GM19023 (cell line): ENCODE measurements around the gene OR2V1.
"Not testable (repeated sequence)": the region's sequence is repeated elsewhere in the genome, so short reads cannot be mapped to it uniquely, and the experiment has no call there.

ENCODE experiments used
- ATAC-seq: cut with Tn5 transposase; IDR thresholded peaks from one replicate; pipeline ENCODE4 v1.9.1; 2021; ENCODE audit warnings: mild to moderate bottlenecking, moderate library complexity; ENCODE audit not compliant: unreplicated experiment

OR2V1 gene

GRCh38 chr5:181130832-181131496, at the start of gene OR2V1:
Gene OR2V1, minus strand, starts transcription at chr5:181131169. Its CDS starts 5,865 bp downstream, at chr5:181125304.
- ATAC-seq: no peak

GRCh38 chr5:181177559-181177958, 46.6 kb upstream of the OR2V1 start:
- ATAC-seq: not testable (repeated sequence)

GRCh38 chr5:181176254-181176952, 45.4 kb upstream of the OR2V1 start:
- ATAC-seq: no peak

GRCh38 chr5:181173420-181174342, 42.7 kb upstream of the OR2V1 start:
- no peak for ATAC-seq

- ATAC-seq: no peak
Observed at GRCh38 chr5:181173027-181173419, 42.1 kb upstream of the OR2V1 start.

- no peak for ATAC-seq
Observed at GRCh38 chr5:181171782-181172181, 40.8 kb upstream of the OR2V1 start.

GRCh38 chr5:181170996-181171395, 40.0 kb upstream of the OR2V1 start:
- no peak for ATAC-seq

GRCh38 chr5:181170237-181170825, 39.4 kb upstream of the OR2V1 start:
- no peak for ATAC-seq

- ATAC-seq: not testable (repeated sequence)
Observed at GRCh38 chr5:181169459-181170236, 38.7 kb upstream of the OR2V1 start.

- ATAC-seq: no peak
Observed at GRCh38 chr5:181168595-181169118, 37.7 kb upstream of the OR2V1 start.

GRCh38 chr5:181167814-181168488, 37.0 kb upstream of the OR2V1 start:
- ATAC-seq: no peak

- no peak for ATAC-seq
Observed at GRCh38 chr5:181166812-181167733, 36.1 kb upstream of the OR2V1 start.

- ATAC-seq: no peak
Observed at GRCh38 chr5:181164076-181164952, 33.3 kb upstream of the OR2V1 start.

GRCh38 chr5:181163487-181164075, 32.6 kb upstream of the OR2V1 start:
- no peak for ATAC-seq

GRCh38 chr5:181161534-181162175, 30.7 kb upstream of the OR2V1 start:
- ATAC-seq: no peak

- ATAC-seq: not testable (repeated sequence)
Observed at GRCh38 chr5:181160755-181161533, 30.0 kb upstream of the OR2V1 start.
